Measurements from ENCODE around the gene KLKB1.
"Not testable (repeated sequence)": the region's sequence is repeated elsewhere in the genome, so short reads cannot be mapped to it uniquely, and the experiment has no call there.

KLKB1 gene

GRCh38 chr4:186266729-186267456 is 39.6 kb downstream of the KLKB1 start:
- Histone ChIP-seq H3K9me3 (ENCODE audit: insufficient read depth, low read length) (no peaks in the 10 kb centered on the region), H3K27me3 (ENCODE audit: insufficient read depth, insufficient read length) (no peaks in the 10 kb centered on the region), H3K36me3 (ENCODE audit: insufficient read depth, insufficient read length, low read length) (no peaks in the 10 kb centered on the region), H3K4me3 (ENCODE audit: insufficient read length, low read depth) (no peak overlapping the region), H3K9ac (ENCODE audit: insufficient read length, low read depth) (no peak overlapping the region), H3K4me1 (ENCODE audit: insufficient read depth, insufficient read length) (no peaks in the 10 kb centered on the region)
- TF ChIP-seq YY1 (IDR thresholded peaks at IDR 0.05; ENCODE audit: insufficient read depth, insufficient read length) (no peak), SUZ12 (IDR thresholded peaks at IDR 0.05; ENCODE audit: extremely low read depth, insufficient read depth, insufficient read length) (no peak), ZNF274 (IDR thresholded peaks at IDR 0.05; ENCODE audit: low read depth, low read length) (no peak)
- DNase-seq (ENCODE audit: low read depth, low spot score) = no peak

GRCh38 chr4:186271081-186271678 is 43.9 kb downstream of the KLKB1 start:
- H3K9ac ChIP-seq (ENCODE audit: insufficient read length, low read depth) = no peak overlapping the region
- no peaks in the 10 kb centered on the region for H3K4me1 ChIP-seq (ENCODE audit: insufficient read depth, insufficient read length)
- H3K27me3 ChIP-seq (ENCODE audit: insufficient read depth, insufficient read length) = no peaks in the 10 kb centered on the region
- DNase-seq (ENCODE audit: low read depth, low spot score) = no peak
- TF ChIP-seq YY1 (IDR thresholded peaks at IDR 0.05; ENCODE audit: insufficient read depth, insufficient read length) (no peak), SUZ12 (IDR thresholded peaks at IDR 0.05; ENCODE audit: extremely low read depth, insufficient read depth, insufficient read length) (no peak), ZNF274 (IDR thresholded peaks at IDR 0.05; ENCODE audit: low read depth, low read length) (no peak)
- no peak overlapping the region for H3K4me3 ChIP-seq (ENCODE audit: insufficient read length, low read depth)
- H3K9me3 ChIP-seq (ENCODE audit: insufficient read depth, low read length) = no peaks in the 10 kb centered on the region
- no peaks in the 10 kb centered on the region for H3K36me3 ChIP-seq (ENCODE audit: insufficient read depth, insufficient read length, low read length)

- Histone ChIP-seq H3K27me3 (ENCODE audit: insufficient read depth, insufficient read length) (no peaks in the 10 kb centered on the region), H3K9ac (ENCODE audit: insufficient read length, low read depth) (no peak overlapping the region), H3K36me3 (ENCODE audit: insufficient read depth, insufficient read length, low read length) (no peaks in the 10 kb centered on the region), H3K9me3 (ENCODE audit: insufficient read depth, low read length) (no peaks in the 10 kb centered on the region), H3K4me1 (ENCODE audit: insufficient read depth, insufficient read length) (no peaks in the 10 kb centered on the region), H3K4me3 (ENCODE audit: insufficient read length, low read depth) (no peak overlapping the region)
- no peak for TF ChIP-seq ZNF274 (IDR thresholded peaks at IDR 0.05; ENCODE audit: low read depth, low read length)
- no peak for TF ChIP-seq YY1 (IDR thresholded peaks at IDR 0.05; ENCODE audit: insufficient read depth, insufficient read length)
- no peak for TF ChIP-seq SUZ12 (IDR thresholded peaks at IDR 0.05; ENCODE audit: extremely low read depth, insufficient read depth, insufficient read length)
- DNase-seq (ENCODE audit: low read depth, low spot score) = no peak
These were observed 45.5 kb downstream of the KLKB1 start for GRCh38 chr4:186272699-186273391.

- H3K36me3 ChIP-seq (ENCODE audit: insufficient read depth, insufficient read length, low read length); H3K9ac ChIP-seq (ENCODE audit: insufficient read length, low read depth); H3K4me1 ChIP-seq (ENCODE audit: insufficient read depth, insufficient read length); H3K9me3 ChIP-seq (ENCODE audit: insufficient read depth, low read length); H3K27me3 ChIP-seq (ENCODE audit: insufficient read depth, insufficient read length); DNase-seq (ENCODE audit: low read depth, low spot score); H3K4me3 ChIP-seq (ENCODE audit: insufficient read length, low read depth): not testable (repeated sequence)
These were observed 46.1 kb downstream of the KLKB1 start for GRCh38 chr4:186273392-186273789.

GRCh38 chr4:186283311-186283710 is 56.0 kb downstream of the KLKB1 start:
- Histone ChIP-seq H3K4me3 (ENCODE audit: insufficient read length, low read depth) (no peak overlapping the region), H3K9me3 (ENCODE audit: insufficient read depth, low read length) (no peaks in the 10 kb centered on the region), H3K9ac (ENCODE audit: insufficient read length, low read depth) (no peak overlapping the region), H3K4me1 (ENCODE audit: insufficient read depth, insufficient read length) (no peaks in the 10 kb centered on the region), H3K36me3 (ENCODE audit: insufficient read depth, insufficient read length, low read length) (no peaks in the 10 kb centered on the region), H3K27me3 (ENCODE audit: insufficient read depth, insufficient read length) (no peaks in the 10 kb centered on the region)
- TF ChIP-seq YY1 (IDR thresholded peaks at IDR 0.05; ENCODE audit: insufficient read depth, insufficient read length) = no peak
- TF ChIP-seq ZNF274 (IDR thresholded peaks at IDR 0.05; ENCODE audit: low read depth, low read length) = no peak
- no peak for TF ChIP-seq SUZ12 (IDR thresholded peaks at IDR 0.05; ENCODE audit: extremely low read depth, insufficient read depth, insufficient read length)
- DNase-seq (ENCODE audit: low read depth, low spot score) = no peak

- no peaks in the 10 kb centered on the region for H3K27me3 ChIP-seq (ENCODE audit: insufficient read depth, insufficient read length)
These were observed 57.8 kb downstream of the KLKB1 start for GRCh38 chr4:186285147-186285546.

GRCh38 chr4:186286581-186286980 is 59.3 kb downstream of the KLKB1 start:
- TF ChIP-seq YY1 (IDR thresholded peaks at IDR 0.05; ENCODE audit: insufficient read depth, insufficient read length) = no peak
- H3K4me3 ChIP-seq (ENCODE audit: insufficient read length, low read depth) = no peak overlapping the region
- no peak overlapping the region for H3K9ac ChIP-seq (ENCODE audit: insufficient read length, low read depth)
- no peaks in the 10 kb centered on the region for H3K9me3 ChIP-seq (ENCODE audit: insufficient read depth, low read length)
- H3K27me3 ChIP-seq (ENCODE audit: insufficient read depth, insufficient read length) = no peaks in the 10 kb centered on the region
- no peak for DNase-seq (ENCODE audit: low read depth, low spot score)
- H3K4me1 ChIP-seq (ENCODE audit: insufficient read depth, insufficient read length) = no peaks in the 10 kb centered on the region
- H3K36me3 ChIP-seq (ENCODE audit: insufficient read depth, insufficient read length, low read length) = no peaks in the 10 kb centered on the region

More at GRCh38 chr4:186285147-186285546, 57.8 kb downstream of the KLKB1 start:
- Histone ChIP-seq H3K4me3 (ENCODE audit: insufficient read length, low read depth) (no peak overlapping the region), H3K4me1 (ENCODE audit: insufficient read depth, insufficient read length) (no peaks in the 10 kb centered on the region), H3K36me3 (ENCODE audit: insufficient read depth, insufficient read length, low read length) (no peaks in the 10 kb centered on the region), H3K9me3 (ENCODE audit: insufficient read depth, low read length) (no peaks in the 10 kb centered on the region), H3K9ac (ENCODE audit: insufficient read length, low read depth) (no peak overlapping the region)
- no peak for DNase-seq (ENCODE audit: low read depth, low spot score)
- TF ChIP-seq YY1 (IDR thresholded peaks at IDR 0.05; ENCODE audit: insufficient read depth, insufficient read length) = no peak
- TF ChIP-seq SUZ12 (IDR thresholded peaks at IDR 0.05; ENCODE audit: extremely low read depth, insufficient read depth, insufficient read length) = no peak
- no peak for TF ChIP-seq ZNF274 (IDR thresholded peaks at IDR 0.05; ENCODE audit: low read depth, low read length)

Data from NT2/D1 (cell line).